Measurements from ENCODE around the gene ZNF177. TPM values are rescaled to one million over a fixed set of nuclear protein-coding genes. Genes with fewer than 3 reads are reported as not detected.

The ZNF177 gene
- total and polyA plus RNA-seq, 12 donors = 1.7 to 35.8 (median 5.5) TPM

- no peaks in the 10 kb centered on the region for H3K36me3 ChIP-seq (replicated peaks in 1 of 2)
- H3K4me3 ChIP-seq = peak overlapping the region in 3 of 4 donors; percentile 63 to 73 (median 64)
- H3K27ac ChIP-seq = peak overlapping the region; percentile 69 to 95 (median 91)
- peaks cover 0 to 5% of the 10 kb centered on the region in 2 donors for H3K4me1 ChIP-seq (replicated peaks in 1 of 2)
- 0 to 6% (median 2%) methylated on average over 9 of the region's 9 CpGs for WGBS, 4 donors
- intact Hi-C loops (cut with DNase I) = no loop called here
- peaks cover 0 to 22% (median 0%) of the 10 kb centered on the region in 3 donors for H3K9me3 ChIP-seq (replicated peaks in 1 of 3)
- no peak for TF ChIP-seq POLR2A (IDR thresholded peaks at IDR 0.05)
- no peak for TF ChIP-seq CTCF (IDR thresholded peaks at IDR 0.05)
- DNase-seq = peak; percentile 72 to 93 (median 85)
- no peaks in the 10 kb centered on the region for H3K27me3 ChIP-seq
These were observed 39.3 kb upstream of the ZNF177 start for GRCh38 chr19:9323557-9323918.

- Histone ChIP-seq H3K36me3 (replicated peaks in 1 of 2) (no peaks in the 10 kb centered on the region), H3K27ac (peak within 1 kb of the TSS; percentile 69 to 95 (median 91)), H3K9me3 (replicated peaks in 1 of 3) (peaks cover 0 to 27% (median 0%) of the 10 kb centered on the region in 3 donors), H3K4me3 (peak within 1 kb of the TSS; percentile 18 to 73 (median 64)), H3K4me1 (replicated peaks in 1 of 2) (peaks cover 0 to 5% of the 10 kb centered on the region in 2 donors), H3K27me3 (no peaks in the 10 kb centered on the region)
- peak; percentile 93 to 97 (median 95) for DNase-seq
- peak in 3 of 6 experiments; percentile 32 to 39 (median 34) for TF ChIP-seq CTCF (IDR thresholded peaks at IDR 0.05)
- TF ChIP-seq POLR2A (IDR thresholded peaks at IDR 0.05) = peak in 1 of 2 donors; percentile 26
- 0 to 1% (median 1%) methylated on average over 11 to 48 of the region's 48 CpGs for WGBS, 4 donors
- intact Hi-C loops (cut with DNase I) = no loop called here
These were observed 38.8 kb upstream of the ZNF177 start, which contains the start of gene ZNF559 for GRCh38 chr19:9323919-9324583. ZNF559 (plus strand) TSS chr19:9324179; CDS start chr19:9338550, 14,371 bp downstream.

- DNase-seq = no peak
- 44 to 59% (median 55%) methylated on average over 9 of the region's 9 CpGs for WGBS, 4 donors
- intact Hi-C loops (cut with DNase I) = no loop called here
- H3K4me3 ChIP-seq = peak overlapping the region; percentile 18 to 73 (median 64)
- H3K9me3 ChIP-seq (replicated peaks in 1 of 3) = peaks cover 0 to 32% (median 0%) of the 10 kb centered on the region in 3 donors
- H3K4me1 ChIP-seq (replicated peaks in 1 of 2) = peaks cover 0 to 5% of the 10 kb centered on the region in 2 donors
- H3K27me3 ChIP-seq = no peaks in the 10 kb centered on the region
- TF ChIP-seq POLR2A (IDR thresholded peaks at IDR 0.05) (no peak), CTCF (IDR thresholded peaks at IDR 0.05) (no peak)
- H3K36me3 ChIP-seq (replicated peaks in 1 of 2) = no peaks in the 10 kb centered on the region
- peak overlapping the region in 4 of 5 donors; percentile 69 to 93 (median 87) for H3K27ac ChIP-seq
These were observed 38.2 kb upstream of the ZNF177 start for GRCh38 chr19:9324584-9324962.

GRCh38 chr19:9329999-9330398, 32.8 kb upstream of the ZNF177 start:
- peaks cover 7 to 86% (median 26%) of the 10 kb centered on the region in 3 donors for H3K9me3 ChIP-seq (replicated peaks in 1 of 3)
- H3K27me3 ChIP-seq = no peaks in the 10 kb centered on the region
- H3K4me3 ChIP-seq = no peak overlapping the region
- DNase-seq = no peak
- H3K27ac ChIP-seq = no peak overlapping the region
- no peaks in the 10 kb centered on the region for H3K36me3 ChIP-seq (replicated peaks in 1 of 2)
- intact Hi-C loops (cut with DNase I) = no loop called here
- TF ChIP-seq CTCF (IDR thresholded peaks at IDR 0.05) (no peak), POLR2A (IDR thresholded peaks at IDR 0.05) (no peak)
- H3K4me1 ChIP-seq (replicated peaks in 1 of 2) = no peaks in the 10 kb centered on the region

Measured in adrenal gland (tissue), 12 donors.